Stimulated activated CD8-positive, alpha-beta memory T cell treated with anti-CD3 and anti-CD28 coated beads, Interleukin-7, amount 100 ng/mL, for 4 hours (primary cell): ENCODE data around the gene ALDH18A1.

Source experiments
- DNase-seq, 2 donors: peaks; one replicate each; pipeline ENCODE4 v3.0.0-alpha.2; 2020; ENCODE audit warnings: low read depth in 2 of 2

Gene ALDH18A1

DNA sequence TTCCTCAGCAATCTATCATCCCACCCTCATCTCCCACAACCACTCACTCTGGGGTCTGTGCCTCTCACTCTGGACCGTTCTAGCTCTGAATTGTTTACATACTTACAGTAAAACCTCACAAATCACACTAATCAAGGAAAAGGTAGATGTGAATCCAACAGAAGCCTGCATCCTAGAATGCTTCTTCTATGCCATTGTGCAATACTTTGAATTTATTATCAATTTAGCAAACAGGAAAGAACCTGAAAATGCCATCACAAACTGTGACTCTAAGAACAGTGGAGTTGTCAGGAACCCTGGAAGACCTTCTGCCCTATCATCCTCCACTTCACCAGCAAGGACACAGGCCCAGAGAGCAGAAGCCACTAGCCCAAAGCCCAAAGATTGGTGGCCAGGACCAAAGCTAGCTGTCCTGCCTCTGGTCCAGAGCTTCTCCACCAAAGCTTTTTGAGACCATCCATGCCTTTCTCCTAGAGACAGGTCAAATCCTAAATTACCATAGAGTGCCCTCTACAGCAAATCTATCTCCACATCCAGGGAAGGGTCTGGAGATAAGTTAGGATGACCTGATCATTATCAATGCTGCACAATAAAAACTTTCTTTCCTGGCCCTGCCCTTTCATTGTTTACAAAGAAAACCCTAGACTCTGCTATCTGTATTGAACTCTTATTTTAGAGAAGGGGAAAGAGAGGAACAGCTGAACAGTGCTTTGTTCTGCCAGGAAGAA lies 97.8 kb downstream of the ALDH18A1 start:
- DNase-seq: no peak

DNA sequence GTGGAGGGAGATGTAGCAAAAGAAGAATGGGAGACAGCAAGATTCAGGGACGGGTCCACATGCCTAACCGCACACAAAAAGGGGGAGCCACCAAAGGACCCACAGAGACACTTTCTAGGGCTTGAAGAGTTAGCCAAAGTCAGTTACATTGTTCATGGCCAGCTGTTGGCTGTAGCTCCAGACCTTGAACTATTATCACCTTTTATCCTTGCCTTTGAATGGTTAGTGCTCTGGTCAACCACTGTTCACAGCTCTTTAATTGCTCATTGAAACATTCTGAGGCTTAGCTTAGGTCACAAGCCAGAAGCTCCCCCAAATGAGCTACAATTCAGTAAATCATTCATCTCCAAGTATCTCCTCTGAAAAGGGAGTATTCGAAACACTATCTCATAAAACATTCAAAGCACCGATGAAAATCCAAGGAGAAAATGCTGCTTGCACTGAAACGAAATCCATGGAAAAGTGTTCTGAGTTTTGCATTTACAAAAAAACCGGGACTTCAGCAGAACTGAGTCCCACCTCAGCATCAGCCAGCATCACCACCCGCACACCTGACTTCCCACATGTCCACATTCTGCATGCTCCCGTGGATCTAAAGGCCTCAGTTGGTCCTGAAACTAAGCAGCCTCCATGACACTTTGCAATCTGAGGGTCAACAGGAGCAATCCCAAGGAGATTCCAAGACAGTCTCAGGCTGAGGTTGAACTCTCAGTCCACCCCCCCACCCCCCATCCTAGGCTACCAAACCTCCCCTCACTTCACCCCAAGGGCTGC lies 99.3 kb downstream of the ALDH18A1 start:
- no peak for DNase-seq
